ENCODE measurements around the gene AHNAK2. TPM values are rescaled to one million over a fixed set of nuclear protein-coding genes. Genes with fewer than 3 reads are reported as not detected.
"Not testable (repeated sequence)": the region's sequence is repeated elsewhere in the genome, so short reads cannot be mapped to it uniquely, and the experiment has no call there.

The AHNAK2 gene
- total RNA-seq, 1 experiment from 2014 or later, result 1.6 TPM

DNA sequence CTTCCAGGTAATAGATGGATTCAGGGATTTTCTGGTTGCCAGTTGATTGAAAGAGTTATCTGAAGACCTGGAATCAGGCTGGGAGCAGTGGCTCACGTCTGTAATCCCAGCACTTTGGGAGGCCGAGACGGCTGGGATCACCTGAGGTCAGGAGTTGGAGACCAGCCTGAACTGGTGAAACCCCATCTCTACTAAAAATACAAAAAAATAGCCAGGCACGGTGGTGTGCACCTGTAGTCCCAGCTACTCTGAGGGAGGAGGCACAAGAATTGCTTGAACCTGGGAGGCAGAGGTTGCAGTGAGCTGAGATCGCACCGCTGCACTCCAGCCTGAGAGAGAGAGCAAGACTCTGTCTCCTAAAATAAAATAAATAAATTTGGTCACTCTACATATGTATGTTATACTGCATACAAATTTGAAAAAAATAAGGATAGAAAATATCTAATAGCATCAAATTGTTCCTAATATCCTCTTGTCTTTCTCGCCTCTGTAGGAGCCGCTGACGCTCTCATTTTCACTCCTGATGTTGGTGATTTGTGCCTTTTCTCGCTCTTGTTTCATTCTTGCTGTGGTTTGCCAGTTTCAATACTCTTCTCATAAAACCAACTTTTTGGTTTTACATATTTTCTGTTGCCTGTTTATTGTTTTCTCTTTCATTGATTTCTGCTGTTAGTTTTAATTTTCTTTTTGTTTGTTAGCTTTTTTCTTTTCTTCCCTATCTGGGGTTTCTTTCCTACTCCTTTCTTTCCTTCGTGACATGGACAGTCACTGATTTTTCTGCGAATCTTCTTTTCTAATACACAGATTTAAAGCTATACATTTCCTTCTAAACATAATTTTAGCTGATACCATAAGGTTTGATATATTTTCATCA lies 77.3 kb downstream of the AHNAK2 start:
- no peak for DNase-seq (ENCODE audit: low spot score)

GRCh38 chr14:104899781-104900180 lies 78.4 kb downstream of the AHNAK2 start:
- no peak for DNase-seq (ENCODE audit: low spot score)

DNA sequence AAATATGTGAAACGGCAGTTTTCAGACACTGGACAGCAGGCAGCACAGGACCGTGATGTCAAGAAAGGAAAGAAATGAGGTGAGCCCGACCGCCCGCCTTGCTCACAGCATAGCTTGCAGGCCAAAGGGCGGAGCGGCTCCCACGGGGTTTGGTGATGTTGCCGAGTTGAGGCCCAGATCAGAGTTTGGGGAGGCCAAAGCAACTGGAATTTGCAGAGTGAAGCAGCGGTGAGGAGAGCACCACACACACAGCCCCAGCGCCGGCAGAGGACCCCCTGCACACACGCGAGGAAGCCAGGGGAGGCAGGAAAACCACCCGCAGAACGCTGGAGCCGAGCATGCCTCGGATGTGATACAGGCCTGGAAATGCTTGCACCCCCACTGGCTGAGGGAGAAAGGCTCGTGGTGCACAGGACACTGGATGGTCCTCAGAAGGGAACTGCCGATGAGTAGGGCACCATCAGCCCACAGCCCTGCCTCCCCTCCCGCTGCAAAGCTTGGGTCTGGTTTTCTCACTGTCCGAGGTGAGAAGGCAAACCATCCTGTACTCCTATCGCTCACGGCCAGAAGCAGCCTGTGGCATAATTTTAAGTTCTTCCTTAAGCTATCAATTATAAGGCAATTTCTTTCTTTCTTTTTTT lies 79.2 kb downstream of the AHNAK2 start:
- no peak for DNase-seq (ENCODE audit: low spot score)

- no peak for DNase-seq (ENCODE audit: low spot score)
These were observed 80.0 kb downstream of the AHNAK2 start for GRCh38 chr14:104898195-104898558.

GRCh38 chr14:104897330-104898194 lies 80.6 kb downstream of the AHNAK2 start:
- no peak for DNase-seq (ENCODE audit: low spot score)

DNA sequence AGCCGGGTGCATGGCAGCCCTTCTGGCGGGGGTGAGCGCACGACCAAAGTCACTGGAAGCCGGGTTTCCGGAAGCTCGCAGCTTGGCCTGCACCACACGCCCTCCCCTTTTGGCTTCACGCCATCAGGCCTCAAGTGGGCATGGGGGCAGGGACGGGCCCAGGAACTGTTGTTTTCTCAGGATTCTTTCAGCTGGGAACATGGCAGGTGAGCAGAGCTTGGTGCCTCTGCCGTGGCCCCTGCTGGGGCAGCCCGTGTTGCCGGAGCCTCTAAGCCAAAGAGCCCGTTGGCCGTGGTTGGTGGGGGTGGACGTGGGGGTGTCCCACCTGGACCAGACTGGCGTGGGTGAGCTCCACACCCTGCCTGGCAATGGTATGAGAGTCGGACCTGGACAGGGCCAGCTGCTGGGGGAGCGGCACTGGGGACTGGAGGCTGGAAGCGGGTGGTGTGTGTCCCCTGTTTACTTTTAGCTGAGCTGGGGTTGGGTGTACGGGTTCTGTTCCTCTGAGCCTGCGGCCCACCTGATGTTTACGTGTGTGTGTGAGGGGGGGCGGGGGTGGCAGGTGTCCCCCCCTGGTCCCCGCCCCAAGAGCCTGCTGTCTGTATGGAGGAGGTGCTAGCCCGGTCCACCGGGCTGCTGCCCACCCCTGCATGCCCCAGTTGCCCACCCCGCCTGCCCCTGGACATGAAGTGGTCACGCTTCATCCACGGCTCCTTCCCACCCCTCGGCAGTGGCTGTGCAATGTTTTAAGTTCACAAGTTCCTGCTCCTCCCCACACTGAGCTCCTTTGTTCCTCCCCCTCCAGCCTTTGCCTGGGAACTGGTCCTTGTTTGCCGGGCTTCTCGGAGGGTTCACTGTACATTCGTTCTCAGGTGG lies 82.2 kb downstream of the AHNAK2 start:
- peak; percentile 60 for DNase-seq (ENCODE audit: low spot score)

GRCh38 chr14:104895207-104895785 lies 82.9 kb downstream of the AHNAK2 start:
- DNase-seq (ENCODE audit: low spot score), result peak; percentile 5

DNA sequence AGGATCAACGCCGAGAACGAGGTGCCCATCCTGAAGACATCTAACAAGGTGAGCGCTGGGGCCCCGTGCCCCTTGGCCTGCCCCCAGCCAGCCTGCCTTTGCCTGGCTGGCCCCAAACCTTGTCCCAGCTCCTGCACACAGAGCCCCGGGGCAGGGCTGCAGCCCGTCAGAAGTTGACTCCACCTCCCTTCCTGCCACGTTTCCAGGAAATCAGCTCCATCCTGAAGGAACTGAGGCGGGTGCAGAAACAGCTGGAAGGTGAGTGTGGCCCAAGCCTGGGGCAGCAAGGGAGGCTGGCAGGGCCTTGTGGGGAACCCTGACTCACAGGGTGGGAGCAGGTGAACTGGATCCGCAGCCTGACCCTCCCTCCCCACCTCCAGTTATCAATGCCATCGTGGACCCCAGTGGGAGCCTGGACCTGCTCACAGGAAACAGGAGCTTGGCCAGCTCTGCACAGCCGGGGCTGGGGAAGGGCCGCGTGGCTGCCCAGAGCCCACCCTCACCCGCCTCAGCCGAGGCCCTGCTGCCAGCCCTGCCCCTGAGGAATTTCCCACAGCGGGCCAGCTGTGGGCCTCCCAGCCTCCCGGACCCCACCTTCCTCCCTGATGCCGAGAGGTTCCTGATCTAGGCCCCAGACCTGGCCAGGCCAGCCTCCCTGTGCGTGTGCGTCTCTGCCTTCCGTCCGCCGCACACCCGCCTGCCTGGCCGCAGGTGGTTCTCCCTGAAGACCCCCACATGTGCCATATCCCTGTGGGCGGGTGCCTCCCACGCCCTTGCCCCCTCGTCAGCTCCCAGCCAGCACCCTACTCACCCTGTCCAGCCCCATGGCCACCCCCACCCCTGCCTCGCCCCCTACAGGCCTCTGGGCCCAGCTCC lies 83.6 kb downstream of the AHNAK2 start:
- DNase-seq (ENCODE audit: low spot score), result no peak

GRCh38 chr14:104893435-104894207 lies 84.6 kb downstream of the AHNAK2 start:
- no peak for DNase-seq (ENCODE audit: low spot score)

- DNase-seq (ENCODE audit: low spot score), result no peak
These were observed 85.4 kb downstream of the AHNAK2 start for GRCh38 chr14:104892531-104893434.

- DNase-seq (ENCODE audit: low spot score), result no peak
These were observed 86.3 kb downstream of the AHNAK2 start for GRCh38 chr14:104891664-104892530.

- DNase-seq (ENCODE audit: low spot score), result no peak
These were observed 87.0 kb downstream of the AHNAK2 start for GRCh38 chr14:104891121-104891551.

- DNase-seq (ENCODE audit: low spot score), result not testable (repeated sequence)
These were observed 87.9 kb downstream of the AHNAK2 start for GRCh38 chr14:104890292-104890691.

DNA sequence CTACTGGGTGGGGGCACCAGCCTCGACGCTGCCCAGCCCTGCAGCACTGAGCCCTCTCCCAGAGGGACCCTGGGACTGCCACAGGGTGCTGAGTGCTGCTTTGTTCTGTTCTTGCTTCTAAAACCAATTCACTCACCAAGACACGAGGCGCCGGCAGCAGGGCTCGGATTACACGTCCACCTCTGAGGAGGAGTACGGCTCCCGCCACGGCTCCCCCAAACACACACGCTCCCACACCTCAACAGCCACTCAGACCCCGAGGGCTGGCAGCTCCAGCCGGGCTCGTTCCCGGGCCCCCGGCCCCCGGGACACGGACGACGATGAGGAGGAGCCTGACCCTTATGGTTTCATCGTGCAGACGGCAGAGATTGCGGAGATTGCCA lies 88.8 kb downstream of the AHNAK2 start:
- no peak for DNase-seq (ENCODE audit: low spot score)

- no peak for DNase-seq (ENCODE audit: low spot score)
These were observed 89.4 kb downstream of the AHNAK2 start for GRCh38 chr14:104888489-104889374.

All from HT-29 (cell line).